GM23248 (cell line): ENCODE results near the gene CAMTA1. TPM values are rescaled to one million over a fixed set of nuclear protein-coding genes. Genes with fewer than 3 reads are reported as not detected.

Experiments used
- DNase-seq: peaks from one replicate; pipeline ENCODE4 v3.0.0-alpha.2; 2015
- H2AFZ ChIP-seq: fragments of 200-600 bp; sonication (generic); 2 replicates; pipeline ENCODE4 v1.6.1; 2016; ENCODE audit warnings: antibody characterized with exemption
- H3F3A ChIP-seq: fragments of 200-600 bp; sonication (generic); 2 replicates; pipeline ENCODE4 v1.6.1; 2016; ENCODE audit warnings: mild to moderate bottlenecking, antibody characterized with exemption, mixed run types; ENCODE audit not compliant: insufficient read depth
- H3K27ac ChIP-seq: fragments of 200-600 bp; sonication (generic); 2 replicates; pipeline ENCODE4 v1.5.1; 2016; ENCODE audit warnings: mild to moderate bottlenecking
- H3K27me3 ChIP-seq: fragments of 200-600 bp; sonication (generic); replicated peaks from 2 replicates; pipeline ENCODE4 v1.6.1; 2016; ENCODE audit warnings: mild to moderate bottlenecking; ENCODE audit not compliant: insufficient read depth
- H3K36me3 ChIP-seq: fragments of 200-600 bp; sonication (generic); 2 replicates; pipeline ENCODE4 v1.6.1; 2016; ENCODE audit warnings: low read depth, mild to moderate bottlenecking
- H3K4me1 ChIP-seq: fragments of 200-600 bp; sonication (generic); 2 replicates; pipeline ENCODE4 v1.6.1; 2016; ENCODE audit warnings: mild to moderate bottlenecking; ENCODE audit not compliant: insufficient read depth
- H3K4me2 ChIP-seq: fragments of 200-600 bp; sonication (generic); one replicate; pipeline ENCODE4 v1.6.1; 2016; ENCODE audit warnings: mild to moderate bottlenecking; ENCODE audit not compliant: unreplicated experiment
- H3K4me3 ChIP-seq: fragments of 200-600 bp; sonication (generic); 2 replicates; pipeline ENCODE4 v1.5.1; 2016; ENCODE audit warnings: mild to moderate bottlenecking
- H3K79me2 ChIP-seq: fragments of 200-600 bp; sonication (generic); 2 replicates; pipeline ENCODE4 v1.6.1; 2016; ENCODE audit warnings: mild to moderate bottlenecking; ENCODE audit not compliant: insufficient read depth
- H3K9ac ChIP-seq: fragments of 200-600 bp; sonication (generic); 2 replicates; pipeline ENCODE4 v1.6.1; 2016; ENCODE audit warnings: mild to moderate bottlenecking
- H3K9me2 ChIP-seq: fragments of 200-600 bp; sonication (generic); 2 replicates; pipeline ENCODE4 v1.6.1; 2016; ENCODE audit warnings: mixed run types, mild to moderate bottlenecking, moderate library complexity; ENCODE audit not compliant: insufficient read depth
- H3K9me3 ChIP-seq: fragments of 200-600 bp; sonication (generic); one replicate; pipeline ENCODE4 v1.6.1; 2017; ENCODE audit warnings: low read depth
- H4K20me1 ChIP-seq: fragments of 200-600 bp; sonication (generic); 2 replicates; pipeline ENCODE4 v1.6.0; 2016; ENCODE audit not compliant: insufficient read depth
- EZH2 ChIP-seq: fragments of 200-600 bp; sonication (generic); IDR thresholded peaks from 2 replicates; pipeline ENCODE4 v1.6.1; 2018; ENCODE audit warnings: antibody characterized with exemption, mild to moderate bottlenecking; ENCODE audit not compliant: insufficient read depth, poor library complexity, severe bottlenecking
- EZH2phosphoT487 ChIP-seq: fragments of 200-600 bp; sonication (generic); IDR thresholded peaks from 2 replicates; pipeline ENCODE4 v1.6.1; 2018; ENCODE audit warnings: antibody characterized with exemption, moderate library complexity, mild to moderate bottlenecking, low read depth; ENCODE audit not compliant: insufficient read depth
- WGBS, 2 experiments: methylation state at CpG; one replicate each; pipeline ENCODE4 v1.1.6; 2015 to 2017; ENCODE audit warnings: low lambda C conversion rate in 2 of 2, low coverage in 1 of 2; ENCODE audit errors: missing lambda C conversion rate in 2 of 2; 5-methylcytosine and 5-hydroxymethylcytosine counted together
- in situ Hi-C: fragments of 300-500 bp; cut with MboI; formaldehyde crosslinking; loops from 2 replicates; pipeline ENCODE4 v1.15.0; 2020
- polyA plus RNA-seq: library from polyadenylated mRNA; unstranded; fragments of >200 nt; fragmentation: Nextera tagmentation; extraction: Ambion mirVana; gene quantifications from 2 replicates; pipeline ENCODE4 v1.2.1, GENCODE V29; 2016
- total RNA-seq: library from RNA; depleted of rRNA; stranded (reverse); fragments of >200 nt; shearing (Covaris generic); gene quantifications from 2 replicates; pipeline ENCODE4 v1.2.3, GENCODE V29; 2014

The CAMTA1 gene
- total and polyA plus RNA-seq, 2 experiments from 2014 or later: 50.1 to 165 TPM

- Histone ChIP-seq H3K4me1 (peaks cover 45% of the 10 kb centered on the region), H3K4me2 (peak overlapping the region; percentile 73), H2AFZ (peak overlapping the region; percentile 12; the same call in 1 of the 2 replicates), H3K9ac (peak overlapping the region; percentile 60), H3K27ac (peak overlapping the region; percentile 93), H3F3A (peaks cover 44% of the 10 kb centered on the region), H3K9me2 (no peaks in the 10 kb centered on the region), H3K79me2 (no peaks in the 10 kb centered on the region), H3K9me3 (no peaks in the 10 kb centered on the region), H3K36me3 (no peaks in the 10 kb centered on the region), H4K20me1 (no peaks in the 10 kb centered on the region), H3K27me3 (no peaks in the 10 kb centered on the region), H3K4me3 (peak overlapping the region; percentile 42)
- no peak for TF ChIP-seq EZH2phosphoT487
- no peak for TF ChIP-seq EZH2
- in situ Hi-C loops: no loop called here
- no peak for DNase-seq
- WGBS, 2 experiments: 74 to 79% methylated on average over 4 of the region's 4 CpGs
Measured at GRCh38 chr1:7298145-7298544, 512.9 kb downstream of the CAMTA1 start.

GRCh38 chr1:7298749-7299151, 513.5 kb downstream of the CAMTA1 start:
- Histone ChIP-seq H3K27me3 (no peaks in the 10 kb centered on the region), H3K9me3 (no peaks in the 10 kb centered on the region), H3K4me3 (peak overlapping the region; percentile 42), H2AFZ (peak overlapping the region; percentile 12), H4K20me1 (no peaks in the 10 kb centered on the region), H3K36me3 (no peaks in the 10 kb centered on the region), H3F3A (peaks cover 44% of the 10 kb centered on the region), H3K79me2 (no peaks in the 10 kb centered on the region), H3K9ac (peak overlapping the region; percentile 60), H3K4me1 (peaks cover 45% of the 10 kb centered on the region), H3K9me2 (no peaks in the 10 kb centered on the region), H3K4me2 (peak overlapping the region; percentile 73), H3K27ac (peak overlapping the region; percentile 93)
- in situ Hi-C loops: no loop called here
- DNase-seq: peak; percentile 76
- no peak for TF ChIP-seq EZH2
- TF ChIP-seq EZH2phosphoT487: no peak
- 0 to 1% methylated on average over 4 of the region's 4 CpGs for WGBS, 2 experiments

GRCh38 chr1:7299329-7299799, 514.1 kb downstream of the CAMTA1 start:
- H3K9ac ChIP-seq: peak overlapping the region; percentile 70
- peaks cover 44% of the 10 kb centered on the region for H3F3A ChIP-seq
- in situ Hi-C loops: no loop called here
- 1% methylated on average over 8 of the region's 8 CpGs for WGBS, 2 experiments
- no peaks in the 10 kb centered on the region for H3K9me2 ChIP-seq
- peaks cover 45% of the 10 kb centered on the region for H3K4me1 ChIP-seq
- no peaks in the 10 kb centered on the region for H3K9me3 ChIP-seq
- peak overlapping the region; percentile 77 for H3K4me2 ChIP-seq
- H3K27ac ChIP-seq: peak overlapping the region; percentile 93
- H3K4me3 ChIP-seq: peak overlapping the region; percentile 42
- peak; percentile 97 for DNase-seq
- H4K20me1 ChIP-seq: no peaks in the 10 kb centered on the region
- H2AFZ ChIP-seq: peak overlapping the region; percentile 4; the same call in 1 of the 2 replicates
- H3K36me3 ChIP-seq: no peaks in the 10 kb centered on the region
- TF ChIP-seq EZH2phosphoT487: no peak
- no peak for TF ChIP-seq EZH2
- H3K27me3 ChIP-seq: no peaks in the 10 kb centered on the region
- no peaks in the 10 kb centered on the region for H3K79me2 ChIP-seq

- in situ Hi-C loops: no loop called here
- TF ChIP-seq EZH2phosphoT487: no peak
- no peak for TF ChIP-seq EZH2
Measured at GRCh38 chr1:7299994-7300393, 514.7 kb downstream of the CAMTA1 start.

More at GRCh38 chr1:7299994-7300393, 514.7 kb downstream of the CAMTA1 start:
- Histone ChIP-seq H3K36me3 (no peaks in the 10 kb centered on the region), H3K27ac (peak overlapping the region; percentile 93), H3K4me2 (peak overlapping the region; percentile 77), H3K9ac (peak overlapping the region; percentile 70), H4K20me1 (no peaks in the 10 kb centered on the region), H3K4me3 (peak overlapping the region; percentile 30; the same call in 1 of the 2 replicates), H3K27me3 (no peaks in the 10 kb centered on the region), H3F3A (peaks cover 44% of the 10 kb centered on the region), H3K9me2 (no peaks in the 10 kb centered on the region), H3K9me3 (no peaks in the 10 kb centered on the region), H3K79me2 (no peaks in the 10 kb centered on the region), H2AFZ (no peak overlapping the region), H3K4me1 (peaks cover 45% of the 10 kb centered on the region)
- peak; percentile 88 for DNase-seq
- WGBS, 2 experiments: 0% methylated on average over 2 of the region's 2 CpGs
